PC-3 (cell line): ENCODE results near the gene CASP12. TPM values are rescaled to one million over a fixed set of nuclear protein-coding genes. Genes with fewer than 3 reads are reported as not detected.

Source experiments
- ATAC-seq: fragments of 200-7000 bp; cut with Tn5 transposase; 2 replicates; pipeline ENCODE4 v1.9.1; 2020; ENCODE audit warnings: mild to moderate bottlenecking, moderate library complexity
- BruUV-seq: library from RNA; stranded (reverse); fragments of 400-500 nt; replicated peaks from 2 replicates; lab custom pipeline; 2021; lab: Mats Ljungman, UMichigan
- CTCF ChIA-PET: fragments of 300-600 bp; sonication (Branson Sonifier 250); formaldehyde crosslinking; loops from one replicate; lab custom pipeline; 2022; ENCODE audit warnings: antibody characterized with exemption; lab: Charles Lee
- POLR2A ChIA-PET: fragments of 300-600 bp; sonication (Branson Sonifier 250); formaldehyde crosslinking; loops from one replicate; lab custom pipeline; 2022; ENCODE audit warnings: antibody characterized with exemption; ENCODE audit not compliant: unreplicated experiment; lab: Charles Lee
- DNase-seq: peaks from one replicate; pipeline ENCODE4 v3.0.0-alpha.2; 2015
- H2AFZ ChIP-seq: fragments of 300-600 bp; sonication (generic); 2 replicates; pipeline ENCODE4 v1.6.0; 2016; ENCODE audit warnings: antibody characterized with exemption, low read length
- H3F3A ChIP-seq: fragments of 300-600 bp; sonication (generic); one replicate; pipeline ENCODE4 v1.6.0; 2017; ENCODE audit warnings: antibody characterized with exemption, low read length, control low read depth, mild to moderate bottlenecking; ENCODE audit not compliant: unreplicated experiment
- H3K27ac ChIP-seq: fragments of 300-600 bp; sonication (generic); 2 replicates; pipeline ENCODE4 v1.5.1; 2016; ENCODE audit warnings: mild to moderate bottlenecking, low read length
- H3K27me3 ChIP-seq: fragments of 300-600 bp; sonication (generic); 2 replicates; pipeline ENCODE4 v1.6.1; 2016; ENCODE audit warnings: low read length, mixed read lengths
- H3K36me3 ChIP-seq: fragments of 300-600 bp; sonication (generic); 2 replicates; pipeline ENCODE4 v1.6.1; 2016; ENCODE audit warnings: low read depth, mixed run types, low read length, mixed read lengths
- H3K4me1 ChIP-seq: fragments of 300-600 bp; sonication (generic); 2 replicates; pipeline ENCODE4 v1.5.1; 2016; ENCODE audit warnings: low read length; ENCODE audit not compliant: insufficient read depth
- H3K4me2 ChIP-seq: fragments of 300-600 bp; sonication (generic); 2 replicates; pipeline ENCODE4 v1.6.0; 2016; ENCODE audit warnings: low read length
- H3K4me3 ChIP-seq: fragments of 300-600 bp; sonication (generic); 2 replicates; pipeline ENCODE4 v1.5.1; 2016; ENCODE audit warnings: mild to moderate bottlenecking, low read length, mixed read lengths
- H3K79me2 ChIP-seq: fragments of 300-600 bp; sonication (generic); 2 replicates; pipeline ENCODE4 v1.6.1; 2017; ENCODE audit warnings: low read length, mixed read lengths
- H3K9ac ChIP-seq: fragments of 300-600 bp; sonication (generic); 2 replicates; pipeline ENCODE4 v1.6.0; 2016; ENCODE audit warnings: mild to moderate bottlenecking, low read length
- H3K9me2 ChIP-seq: fragments of 300-600 bp; sonication (generic); replicated peaks from 2 replicates; pipeline ENCODE4 v1.6.1; 2016; ENCODE audit warnings: mixed run types, low read length, mixed read lengths
- H3K9me3 ChIP-seq: fragments of 300-600 bp; sonication (generic); 2 replicates; pipeline ENCODE4 v1.6.1; 2016; ENCODE audit warnings: low read length, mixed read lengths
- H4K20me1 ChIP-seq: fragments of 300-600 bp; sonication (generic); 2 replicates; pipeline ENCODE4 v1.6.1; 2016; ENCODE audit warnings: low read length, mixed read lengths
- EZH2 ChIP-seq: fragments of 300-600 bp; sonication (generic); IDR thresholded peaks from one replicate; pipeline ENCODE4 v1.6.1; 2017; ENCODE audit warnings: antibody characterized with exemption, mild to moderate bottlenecking, low read length; ENCODE audit not compliant: unreplicated experiment
- EZH2phosphoT487 ChIP-seq: fragments of 300-600 bp; sonication (generic); IDR thresholded peaks from 2 replicates; pipeline ENCODE4 v1.6.1; 2018; ENCODE audit warnings: mild to moderate bottlenecking, antibody characterized with exemption, low read length, borderline replicate concordance
- intact Hi-C: fragments of 100-400 bp; cut with micrococcal nuclease; formaldehyde crosslinking; loops from 2 replicates; pipeline ENCODE4 v1.9.0; 2023
- total RNA-seq: library from RNA; depleted of rRNA; stranded (reverse); fragments of >200 nt; gene quantifications from 2 replicates; pipeline ENCODE4 v1.2.3, GENCODE V29; 2014
- TF ChIP-seq, protein P1 (sequence below): fragments of 300-600 bp; sonication (generic); conservative IDR thresholded peaks from 2 replicates; pipeline ENCODE4 v1.5.1; 2017; ENCODE audit warnings: antibody characterized with exemption, low read depth, mild to moderate bottlenecking, low read length

Gene CASP12
- total RNA-seq, 1 experiment from 2014 or later = not detected

DNA sequence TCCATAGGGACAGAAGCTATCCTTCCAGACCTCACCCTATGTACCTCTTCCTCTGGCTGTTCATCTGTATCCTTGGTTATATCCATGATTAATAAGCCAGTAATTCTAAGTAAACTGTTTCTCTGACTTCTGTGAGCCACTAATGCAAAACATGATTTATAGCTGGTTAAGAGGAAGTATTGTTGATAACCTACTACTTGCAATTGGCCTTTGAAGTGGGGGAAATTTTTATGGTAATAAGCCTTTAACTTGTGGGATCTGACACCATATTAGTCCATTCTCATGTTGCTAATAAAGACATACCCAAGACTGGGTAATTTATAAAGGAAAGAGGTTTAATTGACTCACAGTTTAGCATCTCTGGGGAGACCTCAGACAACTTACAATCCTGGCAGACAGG, 21.9 kb downstream of the CASP12 start:
- no peaks in the 10 kb centered on the region for H3K27me3 ChIP-seq
- CTCF ChIA-PET = no interaction called here

DNA sequence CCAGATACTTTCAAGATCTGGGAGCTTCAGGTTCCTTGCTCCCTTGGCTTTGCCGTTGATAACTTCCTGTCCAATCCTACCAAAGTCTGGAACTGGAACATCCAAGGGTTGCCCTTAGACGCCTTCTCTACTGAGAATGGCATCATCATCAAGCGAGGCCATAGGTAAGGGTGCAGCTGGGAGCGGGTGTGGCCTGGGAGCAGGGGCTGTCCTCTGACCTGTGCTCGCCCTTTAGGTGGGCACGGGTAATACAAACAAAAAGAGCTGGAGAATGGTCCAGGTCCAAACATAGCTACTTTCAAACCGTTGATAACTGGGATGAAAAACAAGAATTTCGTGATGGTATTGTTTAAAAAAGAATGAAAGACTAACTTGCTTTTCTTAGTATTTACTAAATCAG, 25.0 kb downstream of the CASP12 start:
- Histone ChIP-seq H3K4me3 (no peak overlapping the region), H4K20me1 (no peaks in the 10 kb centered on the region), H3K4me2 (no peak overlapping the region), H3K9ac (no peak overlapping the region), H3K79me2 (no peaks in the 10 kb centered on the region), H3K27ac (no peak overlapping the region), H3F3A (no peaks in the 10 kb centered on the region), H2AFZ (no peak overlapping the region), H3K4me1 (no peaks in the 10 kb centered on the region), H3K9me3 (0 out of 2 replicates have a peak, but pooled peaks cover 4% of the 10 kb centered on the region), H3K27me3 (no peaks in the 10 kb centered on the region), H3K36me3 (no peaks in the 10 kb centered on the region), H3K9me2 (no peaks in the 10 kb centered on the region)
- ATAC-seq (no peak), DNase-seq (no peak)
- BruUV-seq = no TSS peak
- ChIA-PET CTCF (no interaction called here), POLR2A (no interaction called here)
- intact Hi-C loops = no loop called here
- TF ChIP-seq EZH2phosphoT487 = no peak
- TF ChIP-seq, protein P1, sequence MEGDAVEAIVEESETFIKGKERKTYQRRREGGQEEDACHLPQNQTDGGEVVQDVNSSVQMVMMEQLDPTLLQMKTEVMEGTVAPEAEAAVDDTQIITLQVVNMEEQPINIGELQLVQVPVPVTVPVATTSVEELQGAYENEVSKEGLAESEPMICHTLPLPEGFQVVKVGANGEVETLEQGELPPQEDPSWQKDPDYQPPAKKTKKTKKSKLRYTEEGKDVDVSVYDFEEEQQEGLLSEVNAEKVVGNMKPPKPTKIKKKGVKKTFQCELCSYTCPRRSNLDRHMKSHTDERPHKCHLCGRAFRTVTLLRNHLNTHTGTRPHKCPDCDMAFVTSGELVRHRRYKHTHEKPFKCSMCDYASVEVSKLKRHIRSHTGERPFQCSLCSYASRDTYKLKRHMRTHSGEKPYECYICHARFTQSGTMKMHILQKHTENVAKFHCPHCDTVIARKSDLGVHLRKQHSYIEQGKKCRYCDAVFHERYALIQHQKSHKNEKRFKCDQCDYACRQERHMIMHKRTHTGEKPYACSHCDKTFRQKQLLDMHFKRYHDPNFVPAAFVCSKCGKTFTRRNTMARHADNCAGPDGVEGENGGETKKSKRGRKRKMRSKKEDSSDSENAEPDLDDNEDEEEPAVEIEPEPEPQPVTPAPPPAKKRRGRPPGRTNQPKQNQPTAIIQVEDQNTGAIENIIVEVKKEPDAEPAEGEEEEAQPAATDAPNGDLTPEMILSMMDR = peak; percentile 45; the same call in 1 of the 2 replicates

More for the DNA sequence above, 21.9 kb downstream of the CASP12 start:
- no peaks in the 10 kb centered on the region for H3K36me3 ChIP-seq
- no peak overlapping the region for H3K27ac ChIP-seq
- no peak overlapping the region for H3K4me2 ChIP-seq
- ATAC-seq = no peak
- H3K9me2 ChIP-seq = no peaks in the 10 kb centered on the region
- POLR2A ChIA-PET = no interaction called here
- no peak for DNase-seq
- TF ChIP-seq EZH2 = no peak
- TF ChIP-seq EZH2phosphoT487 = no peak
- TF ChIP-seq, protein P1 = no peak
- H3K4me1 ChIP-seq = no peaks in the 10 kb centered on the region
- no peak overlapping the region for H3K9ac ChIP-seq
- no peaks in the 10 kb centered on the region for H4K20me1 ChIP-seq
- no peaks in the 10 kb centered on the region for H3F3A ChIP-seq
- no peak overlapping the region for H2AFZ ChIP-seq
- intact Hi-C loops = no loop called here
- no peaks in the 10 kb centered on the region for H3K79me2 ChIP-seq
- H3K9me3 ChIP-seq = no peaks in the 10 kb centered on the region
- no peak overlapping the region for H3K4me3 ChIP-seq
- no TSS peak for BruUV-seq

DNA sequence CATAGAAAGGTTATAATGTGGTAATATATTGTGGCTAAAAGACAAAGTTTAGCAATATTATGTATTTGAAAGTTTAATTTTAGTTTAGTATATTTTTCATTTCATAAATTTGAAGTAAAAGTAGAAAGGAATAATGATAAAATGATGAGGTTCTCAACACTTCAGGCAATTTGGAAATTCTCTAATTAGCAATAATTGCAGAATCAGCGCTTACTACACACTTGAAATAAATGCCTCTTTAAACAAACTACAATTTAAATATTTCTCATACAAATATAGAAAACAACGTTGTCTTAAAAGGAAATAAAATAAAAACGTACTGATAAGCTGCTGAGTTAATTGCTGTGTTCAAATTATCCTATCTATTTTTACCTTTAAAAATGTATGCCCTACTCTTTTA, 25.9 kb downstream of the CASP12 start:
- no peak for DNase-seq
- no TSS peak for BruUV-seq
- no peak overlapping the region for H3K27ac ChIP-seq
- no peak overlapping the region for H3K4me3 ChIP-seq
- H3F3A ChIP-seq = no peaks in the 10 kb centered on the region
- no peak overlapping the region for H3K9ac ChIP-seq
- no peak for TF ChIP-seq EZH2
- TF ChIP-seq, protein P1 = no peak
- TF ChIP-seq EZH2phosphoT487 = no peak
- ChIA-PET POLR2A (no interaction called here), CTCF (no interaction called here)
- no peaks in the 10 kb centered on the region for H4K20me1 ChIP-seq
- 0 out of 2 replicates have a peak, but pooled peaks cover 4% of the 10 kb centered on the region for H3K9me3 ChIP-seq
- H3K4me2 ChIP-seq = no peak overlapping the region
- no peak for ATAC-seq
- H2AFZ ChIP-seq = no peak overlapping the region
- intact Hi-C loops = no loop called here
- no peaks in the 10 kb centered on the region for H3K36me3 ChIP-seq
- H3K4me1 ChIP-seq = no peaks in the 10 kb centered on the region
- no peaks in the 10 kb centered on the region for H3K27me3 ChIP-seq
- H3K9me2 ChIP-seq = no peaks in the 10 kb centered on the region
- no peaks in the 10 kb centered on the region for H3K79me2 ChIP-seq
